Measurements from ENCODE around the gene CNTD1. TPM values are rescaled to one million over a fixed set of nuclear protein-coding genes. Genes with fewer than 3 reads are reported as not detected.
A peak's percentile ranks its signal among the peaks of the same experiment; 100 is the strongest.

The CNTD1 gene
- total RNA-seq, 4 donors from 2014 or later = 0.09 to 2.9 TPM; not detected in 2

DNA sequence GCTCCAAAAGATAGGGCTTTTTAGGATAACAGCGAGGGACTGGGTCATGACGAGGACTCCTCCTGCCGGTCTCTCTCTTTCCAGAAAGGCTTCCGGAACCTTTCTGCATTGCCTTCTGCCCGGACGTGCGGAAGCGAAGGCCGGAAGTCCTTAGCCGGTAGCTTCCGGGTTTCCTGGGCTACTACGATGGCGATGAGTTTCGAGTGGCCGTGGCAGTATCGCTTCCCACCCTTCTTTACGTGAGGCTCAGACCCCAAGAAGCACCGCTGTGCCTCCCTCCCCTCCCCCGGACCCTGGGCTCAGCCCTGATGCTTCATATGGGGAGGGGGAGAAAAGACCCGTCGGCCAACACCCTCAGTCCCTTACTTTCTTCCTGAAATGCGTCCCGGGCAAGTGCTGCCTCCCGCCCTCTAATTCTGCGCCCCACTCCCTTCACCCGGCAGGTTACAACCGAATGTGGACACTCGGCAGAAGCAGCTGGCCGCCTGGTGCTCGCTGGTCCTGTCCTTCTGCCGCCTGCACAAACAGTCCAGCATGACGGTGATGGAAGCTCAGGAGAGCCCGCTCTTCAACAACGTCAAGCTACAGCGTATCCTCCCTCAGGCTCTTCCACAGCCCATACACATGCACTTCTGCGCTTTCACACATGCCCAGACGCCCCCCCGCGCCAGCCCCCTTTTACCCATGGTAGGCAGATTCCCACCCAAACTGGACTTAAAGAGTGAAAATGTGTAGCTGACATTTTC, 25.2 kb upstream of the CNTD1 start, which contains the start of gene VPS25:
TSS of gene VPS25 (plus strand) at position 160 of the 746 bp plus-strand sequence. CDS start at position 187, 27 bp downstream.
- DNase-seq (ENCODE audit: low spot score) (no peak), ATAC-seq (ENCODE audit: low FRiP score) (peak; percentile 90)
- TF ChIP-seq, protein P1, sequence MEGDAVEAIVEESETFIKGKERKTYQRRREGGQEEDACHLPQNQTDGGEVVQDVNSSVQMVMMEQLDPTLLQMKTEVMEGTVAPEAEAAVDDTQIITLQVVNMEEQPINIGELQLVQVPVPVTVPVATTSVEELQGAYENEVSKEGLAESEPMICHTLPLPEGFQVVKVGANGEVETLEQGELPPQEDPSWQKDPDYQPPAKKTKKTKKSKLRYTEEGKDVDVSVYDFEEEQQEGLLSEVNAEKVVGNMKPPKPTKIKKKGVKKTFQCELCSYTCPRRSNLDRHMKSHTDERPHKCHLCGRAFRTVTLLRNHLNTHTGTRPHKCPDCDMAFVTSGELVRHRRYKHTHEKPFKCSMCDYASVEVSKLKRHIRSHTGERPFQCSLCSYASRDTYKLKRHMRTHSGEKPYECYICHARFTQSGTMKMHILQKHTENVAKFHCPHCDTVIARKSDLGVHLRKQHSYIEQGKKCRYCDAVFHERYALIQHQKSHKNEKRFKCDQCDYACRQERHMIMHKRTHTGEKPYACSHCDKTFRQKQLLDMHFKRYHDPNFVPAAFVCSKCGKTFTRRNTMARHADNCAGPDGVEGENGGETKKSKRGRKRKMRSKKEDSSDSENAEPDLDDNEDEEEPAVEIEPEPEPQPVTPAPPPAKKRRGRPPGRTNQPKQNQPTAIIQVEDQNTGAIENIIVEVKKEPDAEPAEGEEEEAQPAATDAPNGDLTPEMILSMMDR (IDR thresholded peaks at IDR 0.05) = no peak

DNA sequence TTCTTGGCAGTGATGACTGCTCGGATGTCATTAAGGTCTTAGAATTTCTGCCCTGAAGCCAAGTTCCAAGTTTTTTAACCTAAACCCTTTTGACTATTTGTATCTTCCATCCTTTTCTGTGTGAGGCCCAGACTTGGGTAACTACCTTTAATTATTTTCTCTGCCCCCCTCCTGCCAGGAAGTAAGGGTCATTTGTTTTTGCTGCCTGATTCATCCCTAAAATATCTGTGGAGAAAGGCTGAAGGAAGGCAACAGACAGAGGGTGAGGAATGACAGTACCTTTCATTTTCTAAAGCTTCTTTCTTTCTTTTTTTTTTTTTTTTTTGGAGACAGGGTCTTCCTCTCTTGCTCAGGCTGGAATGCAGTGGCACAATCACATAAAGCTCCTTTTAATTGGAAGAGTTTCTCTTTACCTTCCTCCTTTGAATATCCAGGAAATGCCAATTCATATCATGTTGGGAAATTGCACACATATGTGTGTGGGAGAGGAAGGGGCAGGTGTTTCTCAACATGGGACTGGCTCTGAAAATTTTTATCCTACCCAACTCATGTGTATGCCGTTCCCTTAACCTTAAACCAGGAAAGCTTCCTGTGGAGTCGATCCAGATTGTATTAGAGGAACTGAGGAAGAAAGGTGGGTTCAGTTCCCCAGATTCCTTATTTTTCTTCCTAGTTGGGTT, 24.5 kb upstream of the CNTD1 start:
- ATAC-seq (ENCODE audit: low FRiP score) = no peak
- TF ChIP-seq, protein P1 (IDR thresholded peaks at IDR 0.05) = no peak
- no peak for DNase-seq (ENCODE audit: low spot score)

DNA sequence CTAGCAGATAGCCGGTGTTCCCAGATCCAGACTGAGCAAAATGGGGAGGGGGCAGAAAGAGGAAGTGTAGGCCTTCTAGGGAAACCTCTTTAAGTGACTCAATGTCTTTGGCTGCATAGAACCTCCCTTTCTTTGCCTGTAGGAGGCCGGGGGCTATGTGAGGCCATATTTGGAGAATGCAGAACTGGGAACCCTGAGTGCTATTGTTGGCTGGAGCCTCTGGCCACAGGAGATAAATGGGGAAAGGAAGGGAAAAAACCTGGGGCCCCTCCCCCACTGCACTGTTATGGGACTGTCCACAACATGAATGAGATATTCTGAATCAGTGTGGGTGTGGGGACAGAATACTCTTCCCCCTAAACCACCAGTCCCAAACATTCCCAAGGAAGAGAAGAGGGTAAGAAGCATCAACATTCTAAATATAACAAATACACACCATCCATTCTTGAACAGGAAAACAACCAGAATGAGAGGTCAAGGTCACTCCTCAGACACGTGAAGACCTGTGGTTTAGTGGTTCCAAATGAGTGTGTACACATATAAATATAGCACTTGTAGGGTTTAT, 23.0 kb upstream of the CNTD1 start:
- TF ChIP-seq, protein P1 (IDR thresholded peaks at IDR 0.05) = no peak
- ATAC-seq (ENCODE audit: low FRiP score) (no peak), DNase-seq (ENCODE audit: low spot score) (no peak)

DNA sequence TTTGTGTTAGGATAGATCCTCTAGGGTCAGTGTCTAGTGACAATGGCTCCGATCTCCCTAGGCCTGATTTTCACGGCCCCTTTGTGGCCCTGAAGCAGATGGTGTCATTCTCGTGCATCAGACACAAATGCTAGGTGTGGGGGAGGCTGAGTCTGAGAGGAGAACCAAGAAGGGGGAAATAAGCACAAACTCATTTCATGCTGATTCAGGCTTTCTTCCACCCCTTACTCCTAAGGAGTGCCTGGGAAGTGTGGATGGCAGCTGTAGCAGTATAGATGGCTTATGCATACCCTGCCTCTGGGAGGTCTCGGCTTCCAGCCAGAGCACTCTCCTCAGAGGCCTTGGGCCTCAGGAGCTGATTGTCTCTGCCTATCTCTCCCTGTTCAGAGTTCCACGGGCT, 20.1 kb upstream of the CNTD1 start:
- TF ChIP-seq, protein P1 (IDR thresholded peaks at IDR 0.05) = no peak
- ATAC-seq (ENCODE audit: low FRiP score) = no peak
- DNase-seq (ENCODE audit: low spot score) = no peak

DNA sequence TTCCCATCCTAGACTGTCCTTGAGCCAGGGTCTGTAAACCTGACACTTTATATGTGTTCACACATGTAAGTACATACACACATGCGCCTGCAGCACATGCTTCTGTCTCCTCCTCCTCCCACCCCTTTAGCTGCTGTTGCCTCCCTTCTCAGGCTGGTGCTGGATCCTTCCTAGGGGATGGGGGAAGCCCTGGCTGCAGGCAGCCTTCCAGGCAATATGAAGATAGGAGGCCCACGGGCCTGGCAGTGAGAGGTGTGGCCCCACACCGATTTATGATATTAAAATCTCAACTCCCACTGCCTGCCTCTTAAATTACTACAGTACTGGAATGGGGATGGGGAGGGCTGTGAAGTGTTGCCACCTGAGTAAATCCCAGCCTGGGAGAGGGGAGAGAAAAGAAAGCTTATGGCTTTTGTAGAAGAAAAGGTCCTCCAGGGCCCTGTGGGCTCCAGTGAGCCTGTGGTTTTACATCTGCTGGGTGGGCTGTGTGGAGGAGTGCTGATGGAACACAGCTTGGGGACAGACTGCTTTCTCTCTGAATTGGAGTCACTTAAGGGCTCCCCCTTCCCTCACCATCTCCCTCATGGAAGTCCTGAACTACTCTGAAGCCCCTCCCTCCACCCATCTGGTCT, 19.2 kb upstream of the CNTD1 start:
- DNase-seq (ENCODE audit: low spot score) (no peak), ATAC-seq (ENCODE audit: low FRiP score) (no peak)
- TF ChIP-seq, protein P1 (IDR thresholded peaks at IDR 0.05) = no peak

DNA sequence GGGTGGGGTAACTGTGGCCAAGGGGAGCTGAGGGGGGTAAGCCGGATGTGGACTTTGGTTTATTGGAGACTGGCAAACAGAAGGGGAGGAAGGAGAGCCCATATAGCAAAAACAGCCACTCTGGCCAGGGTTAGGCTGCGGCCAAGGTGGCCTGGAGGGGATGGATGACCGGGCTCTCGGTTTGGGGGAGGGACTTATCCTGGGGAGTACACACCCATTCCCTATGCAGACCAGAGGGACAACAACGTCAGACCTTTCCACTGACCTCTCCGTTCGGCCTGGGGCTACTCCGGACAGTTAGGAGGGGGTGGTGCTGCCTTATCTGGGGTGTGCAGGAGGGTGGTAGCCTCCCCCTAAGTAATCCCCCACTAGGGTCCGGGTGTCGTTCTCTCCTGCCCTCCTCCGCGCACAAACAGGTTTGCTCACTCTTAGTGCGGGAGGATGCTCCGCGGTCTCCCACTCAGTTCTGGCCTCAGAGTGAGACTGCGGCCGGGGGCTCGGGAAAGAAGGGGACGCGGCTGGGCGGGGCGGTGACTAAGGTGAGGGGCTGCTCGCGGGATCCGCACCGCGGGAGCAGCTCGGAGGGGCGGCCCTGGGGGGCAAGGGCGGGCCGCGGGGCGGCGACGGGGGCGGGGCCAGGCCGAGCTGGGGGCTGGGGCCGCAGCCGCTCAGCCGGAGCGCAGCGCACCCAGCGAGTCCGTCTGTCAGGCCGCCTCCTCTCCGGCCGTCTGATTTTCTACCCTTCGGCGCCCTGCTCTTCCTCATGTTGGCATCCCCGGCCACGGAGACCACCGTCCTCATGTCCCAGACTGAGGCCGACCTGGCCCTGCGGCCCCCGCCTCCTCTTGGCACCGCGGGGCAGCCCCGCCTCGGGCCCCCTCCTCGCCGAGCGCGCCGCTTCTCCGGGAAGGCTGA, 18.5 kb upstream of the CNTD1 start, which contains the start of gene WNK4:
TSS of gene WNK4 (plus strand) at position 675 of the 915 bp plus-strand sequence. CDS start at position 764, 89 bp downstream.
- TF ChIP-seq, protein P1 (IDR thresholded peaks at IDR 0.05) = no peak
- ATAC-seq (ENCODE audit: low FRiP score) = peak; percentile 74
- DNase-seq (ENCODE audit: low spot score) = no peak
